ENCODE data around the gene EXOC8.

DNA sequence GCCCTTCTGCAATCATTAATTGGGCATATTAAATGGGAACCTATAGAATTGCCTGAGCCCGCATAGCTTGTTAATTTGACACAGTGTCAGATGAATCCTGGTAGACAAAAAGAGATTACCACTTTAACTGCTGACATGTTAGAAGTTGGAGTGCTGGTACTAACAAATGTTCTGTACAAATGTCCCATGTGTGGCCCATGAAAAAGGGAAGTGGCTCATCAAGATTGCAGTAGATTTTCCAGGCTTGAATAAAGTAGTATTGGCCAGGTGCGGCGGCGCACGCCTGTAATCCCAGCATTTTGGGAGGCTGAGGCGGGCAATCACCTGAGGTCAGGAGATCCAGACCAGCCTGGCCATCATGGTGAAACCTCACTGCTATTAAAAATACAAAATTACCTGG, 51.0 kb downstream of the EXOC8 start:
- TF ChIP-seq, protein P1, sequence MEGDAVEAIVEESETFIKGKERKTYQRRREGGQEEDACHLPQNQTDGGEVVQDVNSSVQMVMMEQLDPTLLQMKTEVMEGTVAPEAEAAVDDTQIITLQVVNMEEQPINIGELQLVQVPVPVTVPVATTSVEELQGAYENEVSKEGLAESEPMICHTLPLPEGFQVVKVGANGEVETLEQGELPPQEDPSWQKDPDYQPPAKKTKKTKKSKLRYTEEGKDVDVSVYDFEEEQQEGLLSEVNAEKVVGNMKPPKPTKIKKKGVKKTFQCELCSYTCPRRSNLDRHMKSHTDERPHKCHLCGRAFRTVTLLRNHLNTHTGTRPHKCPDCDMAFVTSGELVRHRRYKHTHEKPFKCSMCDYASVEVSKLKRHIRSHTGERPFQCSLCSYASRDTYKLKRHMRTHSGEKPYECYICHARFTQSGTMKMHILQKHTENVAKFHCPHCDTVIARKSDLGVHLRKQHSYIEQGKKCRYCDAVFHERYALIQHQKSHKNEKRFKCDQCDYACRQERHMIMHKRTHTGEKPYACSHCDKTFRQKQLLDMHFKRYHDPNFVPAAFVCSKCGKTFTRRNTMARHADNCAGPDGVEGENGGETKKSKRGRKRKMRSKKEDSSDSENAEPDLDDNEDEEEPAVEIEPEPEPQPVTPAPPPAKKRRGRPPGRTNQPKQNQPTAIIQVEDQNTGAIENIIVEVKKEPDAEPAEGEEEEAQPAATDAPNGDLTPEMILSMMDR (IDR thresholded peaks at IDR 0.05; ENCODE audit: low read depth, low read length), result no peak
- TF ChIP-seq EZH2phosphoT487 (IDR thresholded peaks at IDR 0.05; ENCODE audit: low read depth), result no peak

All from OCI-LY3 (cell line).